Heart right ventricle (tissue), 16 donors: ENCODE measurements around the gene SLC19A1. TPM values are rescaled to one million over a fixed set of nuclear protein-coding genes. Genes with fewer than 3 reads are reported as not detected.

Experiments
- ATAC-seq, 8 donors: fragments of 200-7000 bp; cut with Tn5 transposase; one replicate each; pipeline ENCODE4 v1.9.1; 2020; ENCODE audit warnings: mild to moderate bottlenecking in 8 of 8, moderate library complexity in 8 of 8, moderate number of reproducible peaks in 1 of 8
- DNase-seq, 2 donors: peaks; one replicate each; pipeline ENCODE4 v3.0.0-alpha.2; 2020
- H3K27ac ChIP-seq, 10 donors: fragments of 200-600 bp; sonication (generic) in 2 of 10; one replicate each; pipeline versions ENCODE4 v1.5.0 to v1.8.0; 2020 to 2022; ENCODE audit warnings: mild to moderate bottlenecking in 3 of 10
- H3K27me3 ChIP-seq, 7 donors: fragments of 200-600 bp; one replicate each; pipeline ENCODE4 v1.8.0; 2021 to 2022; ENCODE audit warnings: mild to moderate bottlenecking in 2 of 7
- H3K36me3 ChIP-seq, 9 donors: fragments of 200-600 bp; sonication (generic) in 1 of 9; one replicate each; pipeline versions ENCODE4 v1.5.0 to v1.8.0; 2020 to 2022; ENCODE audit warnings: mild to moderate bottlenecking in 2 of 9
- H3K4me1 ChIP-seq, 9 donors: fragments of 200-600 bp; sonication (generic) in 1 of 9; one replicate each; pipeline versions ENCODE4 v1.5.0 to v1.8.0; 2020 to 2022; ENCODE audit warnings: mild to moderate bottlenecking in 4 of 9
- H3K4me3 ChIP-seq, 10 donors: fragments of 200-600 bp; sonication (generic) in 2 of 10; one replicate each; pipeline versions ENCODE4 v1.5.0 to v1.8.0; 2020 to 2022; ENCODE audit warnings: mild to moderate bottlenecking in 7 of 10, moderate library complexity in 2 of 10
- H3K9me3 ChIP-seq, 11 donors: fragments of 200-600 bp in 10 of 11; sonication (generic) in 2 of 11; one replicate each; pipeline versions ENCODE4 v1.5.0 to v1.8.0; 2013 to 2022; ENCODE audit warnings: mild to moderate bottlenecking in 2 of 11, control low read depth in 1 of 11, moderate library complexity in 1 of 11
- WGBS, 2 donors: extraction: QIAGEN DNeasy Blood & Tissue Kit; methylation state at CpG; one replicate each; pipeline ENCODE4 v1.1.7; 2013; ENCODE audit warnings: inconsistent platforms in 1 of 2; 5-methylcytosine and 5-hydroxymethylcytosine counted together
- intact Hi-C, 10 donors: fragments of 100-400 bp; cut with DNase I; formaldehyde crosslinking; loops; one replicate each; pipeline versions ENCODE4 v1.11.1 to v1.14.2; 2022
- polyA plus RNA-seq, 2 donors: library from polyadenylated mRNA; stranded (reverse); fragments of 200-250 nt; gene quantifications; one replicate each; pipeline ENCODE4 v1.2.3, GENCODE V29; 2013
- total RNA-seq, 10 donors: library from RNA; stranded (reverse); fragmentation: NEBNext Ultra II Directional in 3 of 10; extraction: Animal tissue kit (Norgen Biotek cat#: 25700) in 3 of 10; gene quantifications; one replicate each; pipeline versions ENCODE4 v1.2.1 to v1.2.4, GENCODE V29; 2021 to 2023
- TF ChIP-seq, protein P1 (sequence below), 9 donors: fragments of 200-600 bp; sonication (generic) in 2 of 9; IDR thresholded peaks; one replicate each; pipeline versions ENCODE4 v1.5.0 to v1.8.0; 2021 to 2022; ENCODE audit warnings: antibody characterized with exemption in 9 of 9, mild to moderate bottlenecking in 5 of 9, moderate library complexity in 1 of 9
- donor health status: Arrhythmogenic right ventricular cardiomyopathy.
- donor health status: ischemic (EF 13 %, LVEDD 7.1; RV severe dilation, severe dysfunction).
- donor health status: healthy with polysubstance abuse.
- donor health status: DM: no; HTN: yes; CAD: no.
- donor health status: DM: no; HTN: no; CAD: no.
- donor health status: ischemic (EF 25% LVEDD 6.9; RV normal size, moderate dysfunction).
- donor health status: ischemic (EF 25% LVEDD 5.7; RV mildly dilated, moderate dysfunction).
- donor health status: healthy.
- donor health status: DM: yes; HTN: yes; CAD: no.
- donor health status: Ischemic cardiomyopathy.
- donor health status: ischemic (EF 35%, LVEDD 5.7; RV mildly dilated, moderate dysfunction).
- donor health status: nonischemic (EF 11% LVEDD 7.7; RV severe dilation, severe dysfunction).
- donor health status: DM: yes; HTN: yes; CAD: no.
- donor health status: PGD.
- donor health status: ischemic (EF 29% LVEDD 5.4; RV normal size, mild dysfunction).
- donor health status: nonischemic (EF 23%, LVEDD 6.1; RV moderate dilation, normal function).

SLC19A1 gene
- total and polyA plus RNA-seq, 12 donors = 1.5 to 8.5 (median 3.8) TPM

DNA sequence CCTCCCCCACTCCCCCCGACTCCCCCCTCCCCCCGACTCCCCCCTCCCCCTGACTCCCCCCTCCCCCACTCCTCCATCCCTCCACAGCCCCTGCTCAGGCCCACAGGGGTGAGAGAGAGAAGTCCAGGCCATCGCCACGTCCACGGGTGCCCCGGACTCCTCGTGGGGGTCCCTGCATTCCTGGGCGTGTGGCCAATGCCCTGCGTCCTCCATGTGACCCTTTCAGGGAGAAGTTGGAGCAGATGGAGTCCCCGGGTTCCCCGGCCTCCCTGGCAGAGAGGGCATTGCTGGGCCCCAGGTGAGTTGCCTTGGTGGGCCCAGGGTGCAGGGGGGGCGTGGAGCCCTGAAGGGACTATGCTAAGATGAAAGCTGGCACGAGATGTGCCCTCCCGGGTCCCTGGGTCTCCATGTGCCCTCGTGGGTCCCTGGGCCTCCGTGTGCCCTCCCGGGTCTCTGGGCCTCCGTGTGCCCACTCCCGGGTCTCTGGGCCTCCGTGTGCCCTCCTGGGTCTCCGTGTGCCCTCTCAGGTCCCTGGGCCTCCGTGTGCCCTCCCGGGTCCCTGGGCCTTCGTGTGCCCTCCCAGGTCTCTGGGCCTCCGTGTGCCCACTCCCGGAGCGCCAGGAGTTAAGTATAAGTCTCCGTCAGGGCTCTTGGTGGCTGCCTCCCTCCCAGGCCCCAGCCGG, 52.0 kb downstream of the SLC19A1 start:
- intact Hi-C loops = loop anchor here in 1 of 10 donors (5.0 kb wide), 1 partner anchor 37 kb away; no protein-coding TSS in a partner anchor
- ATAC-seq (no peak), DNase-seq (no peak)
- Histone ChIP-seq H3K4me1 (no peaks in the 10 kb centered on the region), H3K4me3 (no peak overlapping the region), H3K27me3 (no peaks in the 10 kb centered on the region), H3K9me3 (no peaks in the 10 kb centered on the region), H3K36me3 (peaks cover 0 to 78% (median 3%) of the 10 kb centered on the region in 9 donors), H3K27ac (peak overlapping the region in 1 of 10 donors; percentile 40)
- TF ChIP-seq, protein P1, sequence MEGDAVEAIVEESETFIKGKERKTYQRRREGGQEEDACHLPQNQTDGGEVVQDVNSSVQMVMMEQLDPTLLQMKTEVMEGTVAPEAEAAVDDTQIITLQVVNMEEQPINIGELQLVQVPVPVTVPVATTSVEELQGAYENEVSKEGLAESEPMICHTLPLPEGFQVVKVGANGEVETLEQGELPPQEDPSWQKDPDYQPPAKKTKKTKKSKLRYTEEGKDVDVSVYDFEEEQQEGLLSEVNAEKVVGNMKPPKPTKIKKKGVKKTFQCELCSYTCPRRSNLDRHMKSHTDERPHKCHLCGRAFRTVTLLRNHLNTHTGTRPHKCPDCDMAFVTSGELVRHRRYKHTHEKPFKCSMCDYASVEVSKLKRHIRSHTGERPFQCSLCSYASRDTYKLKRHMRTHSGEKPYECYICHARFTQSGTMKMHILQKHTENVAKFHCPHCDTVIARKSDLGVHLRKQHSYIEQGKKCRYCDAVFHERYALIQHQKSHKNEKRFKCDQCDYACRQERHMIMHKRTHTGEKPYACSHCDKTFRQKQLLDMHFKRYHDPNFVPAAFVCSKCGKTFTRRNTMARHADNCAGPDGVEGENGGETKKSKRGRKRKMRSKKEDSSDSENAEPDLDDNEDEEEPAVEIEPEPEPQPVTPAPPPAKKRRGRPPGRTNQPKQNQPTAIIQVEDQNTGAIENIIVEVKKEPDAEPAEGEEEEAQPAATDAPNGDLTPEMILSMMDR (IDR thresholded peaks at IDR 0.05) = no peak
- WGBS, 2 donors = 69 to 82% methylated on average over 26 to 27 of the region's 29 CpGs

DNA sequence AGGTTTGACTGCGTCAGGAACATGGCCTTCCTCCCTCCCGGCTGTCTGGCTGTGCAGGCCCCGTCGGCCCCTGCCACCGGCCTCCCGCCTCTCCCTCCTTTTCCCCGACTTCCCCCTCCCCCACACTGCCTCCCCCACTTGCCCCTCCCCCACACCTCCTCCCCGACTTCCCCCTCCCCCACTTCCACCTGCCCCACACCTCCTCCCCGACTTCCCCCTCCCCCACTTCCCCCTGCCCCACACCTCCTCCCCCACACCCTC, 52.6 kb downstream of the SLC19A1 start:
- H3K4me1 ChIP-seq = no peaks in the 10 kb centered on the region
- peaks cover 0 to 74% (median 2%) of the 10 kb centered on the region in 9 donors for H3K36me3 ChIP-seq
- ATAC-seq = no peak
- no peaks in the 10 kb centered on the region for H3K27me3 ChIP-seq
- no peaks in the 10 kb centered on the region for H3K9me3 ChIP-seq
- WGBS, 2 donors = 52 to 57% methylated on average over 8 to 9 of the region's 9 CpGs
- intact Hi-C loops = loop anchor here in 1 of 10 donors (10.0 kb wide), 1 partner anchor 105 kb away; no protein-coding TSS in a partner anchor
- no peak for DNase-seq
- TF ChIP-seq, protein P1 (IDR thresholded peaks at IDR 0.05) = no peak
- no peak overlapping the region for H3K27ac ChIP-seq
- no peak overlapping the region for H3K4me3 ChIP-seq

DNA sequence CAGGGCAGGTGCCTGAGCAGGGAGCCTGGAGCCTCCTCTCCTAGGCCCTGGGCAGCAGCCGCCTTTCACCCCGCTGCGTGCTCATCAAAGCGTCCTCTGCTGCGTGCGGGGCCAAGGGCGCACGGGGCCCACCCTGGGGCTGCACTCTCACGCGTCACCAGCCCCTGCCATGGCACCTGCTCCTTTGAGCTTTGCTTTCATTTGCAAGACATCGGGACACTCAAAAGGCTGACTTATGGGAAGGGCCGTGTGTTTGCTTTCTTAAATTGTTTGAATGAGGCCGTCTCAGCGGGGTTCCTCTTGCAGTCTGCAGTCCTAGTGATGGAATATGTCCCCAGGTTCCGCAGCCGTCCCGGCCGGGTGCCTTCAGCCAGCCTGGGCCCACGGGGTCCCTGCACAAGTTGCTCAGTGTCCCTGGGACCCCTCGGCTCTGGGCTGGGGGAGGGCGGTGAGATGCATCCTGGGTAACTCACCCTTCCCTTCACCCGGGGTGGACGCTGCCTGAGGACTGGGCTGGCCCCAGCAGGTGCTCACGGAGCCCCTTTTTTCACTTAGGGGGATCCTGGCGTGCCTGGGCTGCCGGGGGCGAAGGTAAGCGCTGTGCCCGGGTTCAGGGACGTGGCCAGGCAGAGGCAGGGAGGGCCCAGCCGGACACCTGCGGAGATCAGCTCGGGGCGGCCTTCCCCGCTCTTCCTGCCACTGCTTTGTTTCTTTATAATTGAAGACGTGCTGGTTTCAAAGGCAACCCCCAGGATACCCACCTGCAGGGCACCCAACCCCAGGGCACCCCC, 53.1 kb downstream of the SLC19A1 start:
- WGBS, 2 donors = 91 to 94% methylated on average over 35 to 36 of the region's 36 CpGs
- TF ChIP-seq, protein P1 (IDR thresholded peaks at IDR 0.05) = no peak
- H3K36me3 ChIP-seq = peaks cover 0 to 75% (median 5%) of the 10 kb centered on the region in 9 donors
- ATAC-seq (no peak), DNase-seq (no peak)
- H3K4me1 ChIP-seq = no peaks in the 10 kb centered on the region
- no peak overlapping the region for H3K27ac ChIP-seq
- intact Hi-C loops = loop anchor here in 1 of 10 donors (10.0 kb wide), 1 partner anchor 106 kb away; no protein-coding TSS in a partner anchor
- no peaks in the 10 kb centered on the region for H3K9me3 ChIP-seq
- no peak overlapping the region for H3K4me3 ChIP-seq
- no peaks in the 10 kb centered on the region for H3K27me3 ChIP-seq

DNA sequence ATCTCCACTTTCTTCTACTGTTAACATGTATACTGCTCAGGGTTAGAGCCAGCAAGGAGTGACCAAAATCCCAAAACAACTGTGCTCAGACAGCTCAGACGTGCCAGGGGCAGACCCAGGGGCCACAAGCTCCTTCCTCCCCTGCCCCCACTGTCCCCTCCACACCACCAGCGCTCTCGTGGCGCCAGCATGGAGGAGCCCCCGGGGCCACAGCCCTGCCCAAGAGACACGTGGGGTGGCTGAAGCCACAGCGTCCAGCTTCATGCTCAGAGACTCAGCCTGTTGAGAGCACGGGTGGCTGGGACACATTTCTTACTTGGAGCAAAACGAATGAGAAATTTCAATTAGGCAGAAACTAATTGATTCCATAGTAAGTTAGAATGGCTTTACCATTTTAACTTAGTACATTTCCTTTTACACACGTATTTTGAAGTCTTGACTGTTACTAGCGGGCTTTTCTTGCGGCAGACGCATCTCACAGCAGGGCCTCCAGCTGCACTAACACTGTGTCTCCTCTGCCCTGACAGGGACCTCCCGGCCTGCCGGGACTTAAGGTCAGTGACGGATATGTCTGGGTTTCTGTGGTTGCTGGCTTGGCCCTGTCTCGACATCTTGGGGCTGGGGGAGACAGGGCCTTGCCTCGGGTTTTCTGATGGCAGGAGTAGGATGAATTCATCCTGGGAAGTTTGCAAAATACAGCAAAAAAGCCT, 54.2 kb downstream of the SLC19A1 start:
- Histone ChIP-seq H3K4me1 (peaks cover 0 to 6% (median 0%) of the 10 kb centered on the region in 9 donors), H3K9me3 (no peaks in the 10 kb centered on the region), H3K27ac (no peak overlapping the region), H3K4me3 (no peak overlapping the region), H3K27me3 (no peaks in the 10 kb centered on the region), H3K36me3 (peaks cover 0 to 71% (median 5%) of the 10 kb centered on the region in 9 donors)
- DNase-seq (no peak), ATAC-seq (no peak)
- TF ChIP-seq, protein P1 (IDR thresholded peaks at IDR 0.05) = no peak
- intact Hi-C loops = loop anchor here in 1 of 10 donors (10.0 kb wide), 1 partner anchor 107 kb away; no protein-coding TSS in a partner anchor
- WGBS, 2 donors = 83 to 85% methylated on average over 18 of the region's 18 CpGs
